Heart left ventricle (tissue), 16 donors: Measurements from ENCODE around the gene ALCAM. TPM values are rescaled to one million over a fixed set of nuclear protein-coding genes. Genes with fewer than 3 reads are reported as not detected.

Experiments
- ATAC-seq, 4 donors: fragments of 200-7000 bp; cut with Tn5 transposase; one replicate each; pipeline ENCODE4 v1.9.1; 2020 to 2022; ENCODE audit warnings: moderate library complexity in 4 of 4, mild to moderate bottlenecking in 3 of 4, moderate number of reproducible peaks in 1 of 4
- DNase-seq, 5 donors: peaks; one replicate each; pipeline ENCODE4 v3.0.0-alpha.2; 2020
- H3K27ac ChIP-seq, 12 donors: fragments of 200-600 bp; sonication (generic) in 4 of 12; one replicate each; pipeline versions ENCODE4 v1.5.0 to v1.8.0; 2016 to 2022; ENCODE audit warnings: mild to moderate bottlenecking in 2 of 12
- H3K27me3 ChIP-seq, 9 donors: fragments of 200-600 bp; sonication (generic) in 2 of 9; one replicate each; pipeline versions ENCODE4 v1.5.1 to v1.8.0; 2016 to 2022; ENCODE audit warnings: mild to moderate bottlenecking in 3 of 9
- H3K36me3 ChIP-seq, 9 donors: fragments of 200-600 bp; sonication (generic) in 2 of 9; one replicate each; pipeline versions ENCODE4 v1.5.0 to v1.8.0; 2018 to 2022; ENCODE audit warnings: mild to moderate bottlenecking in 2 of 9
- H3K4me1 ChIP-seq, 12 donors: fragments of 200-600 bp; sonication (generic) in 4 of 12; one replicate each; pipeline versions ENCODE4 v1.5.0 to v1.8.0; 2016 to 2022; ENCODE audit warnings: mild to moderate bottlenecking in 3 of 12
- H3K4me3 ChIP-seq, 12 donors: fragments of 200-600 bp; sonication (generic) in 4 of 12; one replicate each; pipeline versions ENCODE4 v1.5.0 to v1.8.0; 2017 to 2022; ENCODE audit warnings: mild to moderate bottlenecking in 9 of 12, moderate library complexity in 4 of 12
- H3K9me3 ChIP-seq, 12 donors: fragments of 200-600 bp; sonication (generic) in 4 of 12; one replicate each; pipeline versions ENCODE4 v1.5.0 to v1.8.0; 2016 to 2022; ENCODE audit warnings: mild to moderate bottlenecking in 1 of 12
- CTCF ChIP-seq, 12 donors: fragments of 200-600 bp; sonication (generic) in 4 of 12; IDR thresholded peaks; one replicate each; pipeline versions ENCODE4 v1.5.0 to v1.8.0; 2018 to 2022; ENCODE audit warnings: antibody characterized with exemption in 12 of 12, mild to moderate bottlenecking in 5 of 12
- POLR2A ChIP-seq, 2 donors: fragments of 450-650 bp; IDR thresholded peaks; one replicate each; pipeline ENCODE4 v1.6.1; 2017; ENCODE audit warnings: antibody characterized with exemption in 2 of 2, mild to moderate bottlenecking in 2 of 2, moderate library complexity in 2 of 2
- WGBS, 4 donors: extraction: QIAGEN DNeasy Blood & Tissue Kit in 2 of 4; methylation state at CpG; one replicate each; pipeline versions ENCODE4 v1.1.5 to v1.1.7; 2013 to 2018; 5-methylcytosine and 5-hydroxymethylcytosine counted together
- intact Hi-C, 10 donors: fragments of 100-400 bp; cut with DNase I; formaldehyde crosslinking; loops; one replicate each; pipeline versions ENCODE4 v1.11.1 to v1.14.2; 2022
- polyA plus RNA-seq, 2 donors: library from polyadenylated mRNA; stranded (reverse); fragments of 200-250 nt; gene quantifications; one replicate each; pipeline ENCODE4 v1.2.3, GENCODE V29; 2013
- total RNA-seq, 9 donors: library from RNA; depleted of rRNA in 2 of 9; stranded (reverse); fragments of >200 nt in 2 of 9; fragmentation: NEBNext Ultra II Directional in 3 of 9; extraction: Animal tissue kit (Norgen Biotek cat#: 25700) in 3 of 9; gene quantifications; one replicate each; pipeline versions ENCODE4 v1.1.0 to v1.2.4, GENCODE V29; 2016 to 2023
- donor health status: ischemic (EF 13 %, LVEDD 7.1; RV severe dilation, severe dysfunction).
- donor health status: healthy with polysubstance abuse.
- donor health status: DM: no; HTN: yes; CAD: no.
- donor health status: DM: no; HTN: no; CAD: no.
- donor health status: ischemic (EF 25% LVEDD 6.9; RV normal size, moderate dysfunction).
- donor health status: ischemic (EF 25% LVEDD 5.7; RV mildly dilated, moderate dysfunction).
- donor health status: healthy.
- donor health status: DM: yes; HTN: yes; CAD: no.
- donor health status: ischemic (EF 35%, LVEDD 5.7; RV mildly dilated, moderate dysfunction).
- donor health status: nonischemic (EF 11% LVEDD 7.7; RV severe dilation, severe dysfunction).
- donor health status: DM: yes; HTN: yes; CAD: no.
- donor health status: PGD.
- donor health status: ischemic (EF 29% LVEDD 5.4; RV normal size, mild dysfunction).
- donor health status: nonischemic (EF 23%, LVEDD 6.1; RV moderate dilation, normal function).

Gene ALCAM
- total and polyA plus RNA-seq, 11 donors, result 0.91 to 19.9 (median 5.5) TPM

GRCh38 chr3:105620236-105620635, 253.5 kb downstream of the ALCAM start:
- DNase-seq, result no peak
- Histone ChIP-seq H3K9me3 (no peaks in the 10 kb centered on the region), H3K4me3 (no peak overlapping the region), H3K36me3 (no peaks in the 10 kb centered on the region), H3K27ac (no peak overlapping the region), H3K4me1 (no peaks in the 10 kb centered on the region), H3K27me3 (no peaks in the 10 kb centered on the region)
- no peak for ATAC-seq
- TF ChIP-seq POLR2A (IDR thresholded peaks at IDR 0.05) (no peak), CTCF (IDR thresholded peaks at IDR 0.05) (no peak)
- WGBS, 4 donors, result 90 to 95% (median 92%) methylated on average over 2 of the region's 2 CpGs
- intact Hi-C loops, result no loop called here

- DNase-seq, result no peak
- H3K36me3 ChIP-seq, result no peaks in the 10 kb centered on the region
- H3K4me3 ChIP-seq, result no peak overlapping the region
- no peak overlapping the region for H3K27ac ChIP-seq
- ATAC-seq, result no peak
- TF ChIP-seq CTCF (IDR thresholded peaks at IDR 0.05) (no peak), POLR2A (IDR thresholded peaks at IDR 0.05) (no peak)
- no peaks in the 10 kb centered on the region for H3K9me3 ChIP-seq
- intact Hi-C loops, result no loop called here
- H3K4me1 ChIP-seq, result no peaks in the 10 kb centered on the region
- no peaks in the 10 kb centered on the region for H3K27me3 ChIP-seq
Observed at GRCh38 chr3:105622169-105622568, 255.5 kb downstream of the ALCAM start.
